Ishikawa (cell line): ENCODE results near the gene PRELID2.

ENCODE experiments used
- CEBPB ChIP-seq: IDR thresholded peaks from 2 replicates; pipeline ENCODE4 v1.6.1; 2012
- EGR1 ChIP-seq: IDR thresholded peaks from 2 replicates; pipeline ENCODE4 v1.6.1; 2012
- EP300 ChIP-seq: IDR thresholded peaks from 2 replicates; pipeline ENCODE4 v1.6.1; 2012; ENCODE audit warnings: borderline replicate concordance
- FOXM1 ChIP-seq: IDR thresholded peaks from 2 replicates; pipeline ENCODE4 v1.6.1; 2012; ENCODE audit warnings: low read depth, borderline replicate concordance
- NFIC ChIP-seq: IDR thresholded peaks from 2 replicates; pipeline ENCODE4 v1.6.1; 2012
- RAD21 ChIP-seq: IDR thresholded peaks from 2 replicates; pipeline ENCODE4 v1.6.1; 2012; ENCODE audit warnings: low read depth
- TAF1 ChIP-seq: IDR thresholded peaks from 2 replicates; pipeline ENCODE4 v1.6.1; 2012; ENCODE audit warnings: low read depth, mild to moderate bottlenecking
- TCF12 ChIP-seq: IDR thresholded peaks from 2 replicates; pipeline ENCODE4 v1.6.1; 2012; ENCODE audit warnings: low read depth
- TEAD4 ChIP-seq: IDR thresholded peaks from 2 replicates; pipeline ENCODE4 v1.6.1; 2012
- YY1 ChIP-seq: IDR thresholded peaks from 2 replicates; pipeline ENCODE4 v1.6.1; 2012; ENCODE audit warnings: low read depth
- TF ChIP-seq, protein P1 (sequence below): IDR thresholded peaks from 2 replicates; pipeline ENCODE4 v1.6.1; 2012
- TF ChIP-seq, protein P2 (sequence below): IDR thresholded peaks from 2 replicates; pipeline ENCODE4 v1.6.1; 2012; ENCODE audit warnings: low read depth, mild to moderate bottlenecking
- TF ChIP-seq, protein P3 (sequence below): IDR thresholded peaks from 2 replicates; pipeline ENCODE4 v1.6.1; 2012

DNA sequence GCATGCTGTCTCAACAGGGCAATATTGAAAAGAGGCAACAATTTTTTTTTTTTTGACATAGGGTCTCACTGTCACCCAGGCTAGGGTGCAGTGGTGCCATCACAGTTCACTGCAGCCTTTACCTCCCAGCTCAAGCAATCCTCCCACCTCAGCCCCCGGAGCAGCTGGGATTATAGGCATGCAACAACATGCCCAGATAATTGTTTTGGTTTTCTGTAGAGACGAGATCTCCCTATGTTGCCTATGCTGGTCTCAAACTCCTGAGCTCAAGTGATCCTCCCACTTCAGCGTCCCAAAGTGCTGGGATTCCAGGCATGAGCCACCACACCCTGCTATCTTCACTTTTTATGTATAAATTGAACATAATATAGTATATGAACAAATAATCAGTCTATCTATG is 47.6 kb downstream of the PRELID2 start:
- TF ChIP-seq, protein P1, sequence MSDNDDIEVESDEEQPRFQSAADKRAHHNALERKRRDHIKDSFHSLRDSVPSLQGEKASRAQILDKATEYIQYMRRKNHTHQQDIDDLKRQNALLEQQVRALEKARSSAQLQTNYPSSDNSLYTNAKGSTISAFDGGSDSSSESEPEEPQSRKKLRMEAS, result no peak
- TF ChIP-seq TAF1, result no peak
- TF ChIP-seq, protein P2, sequence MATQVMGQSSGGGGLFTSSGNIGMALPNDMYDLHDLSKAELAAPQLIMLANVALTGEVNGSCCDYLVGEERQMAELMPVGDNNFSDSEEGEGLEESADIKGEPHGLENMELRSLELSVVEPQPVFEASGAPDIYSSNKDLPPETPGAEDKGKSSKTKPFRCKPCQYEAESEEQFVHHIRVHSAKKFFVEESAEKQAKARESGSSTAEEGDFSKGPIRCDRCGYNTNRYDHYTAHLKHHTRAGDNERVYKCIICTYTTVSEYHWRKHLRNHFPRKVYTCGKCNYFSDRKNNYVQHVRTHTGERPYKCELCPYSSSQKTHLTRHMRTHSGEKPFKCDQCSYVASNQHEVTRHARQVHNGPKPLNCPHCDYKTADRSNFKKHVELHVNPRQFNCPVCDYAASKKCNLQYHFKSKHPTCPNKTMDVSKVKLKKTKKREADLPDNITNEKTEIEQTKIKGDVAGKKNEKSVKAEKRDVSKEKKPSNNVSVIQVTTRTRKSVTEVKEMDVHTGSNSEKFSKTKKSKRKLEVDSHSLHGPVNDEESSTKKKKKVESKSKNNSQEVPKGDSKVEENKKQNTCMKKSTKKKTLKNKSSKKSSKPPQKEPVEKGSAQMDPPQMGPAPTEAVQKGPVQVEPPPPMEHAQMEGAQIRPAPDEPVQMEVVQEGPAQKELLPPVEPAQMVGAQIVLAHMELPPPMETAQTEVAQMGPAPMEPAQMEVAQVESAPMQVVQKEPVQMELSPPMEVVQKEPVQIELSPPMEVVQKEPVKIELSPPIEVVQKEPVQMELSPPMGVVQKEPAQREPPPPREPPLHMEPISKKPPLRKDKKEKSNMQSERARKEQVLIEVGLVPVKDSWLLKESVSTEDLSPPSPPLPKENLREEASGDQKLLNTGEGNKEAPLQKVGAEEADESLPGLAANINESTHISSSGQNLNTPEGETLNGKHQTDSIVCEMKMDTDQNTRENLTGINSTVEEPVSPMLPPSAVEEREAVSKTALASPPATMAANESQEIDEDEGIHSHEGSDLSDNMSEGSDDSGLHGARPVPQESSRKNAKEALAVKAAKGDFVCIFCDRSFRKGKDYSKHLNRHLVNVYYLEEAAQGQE, result no peak
- no peak for TF ChIP-seq NFIC
- no peak for TF ChIP-seq EP300
- no peak for TF ChIP-seq TEAD4
- TF ChIP-seq, protein P3, sequence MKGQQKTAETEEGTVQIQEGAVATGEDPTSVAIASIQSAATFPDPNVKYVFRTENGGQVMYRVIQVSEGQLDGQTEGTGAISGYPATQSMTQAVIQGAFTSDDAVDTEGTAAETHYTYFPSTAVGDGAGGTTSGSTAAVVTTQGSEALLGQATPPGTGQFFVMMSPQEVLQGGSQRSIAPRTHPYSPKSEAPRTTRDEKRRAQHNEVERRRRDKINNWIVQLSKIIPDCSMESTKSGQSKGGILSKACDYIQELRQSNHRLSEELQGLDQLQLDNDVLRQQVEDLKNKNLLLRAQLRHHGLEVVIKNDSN, result no peak
- no peak for TF ChIP-seq FOXM1
- TF ChIP-seq TCF12, result no peak
- TF ChIP-seq YY1, result no peak
- TF ChIP-seq CEBPB, result no peak
- no peak for TF ChIP-seq EGR1
- no peak for TF ChIP-seq RAD21
